ENCODE results near the gene ATP5PO.
"Not testable (repeated sequence)": the region's sequence is repeated elsewhere in the genome, so short reads cannot be mapped to it uniquely, and the experiment has no call there.

The ATP5PO gene

DNA sequence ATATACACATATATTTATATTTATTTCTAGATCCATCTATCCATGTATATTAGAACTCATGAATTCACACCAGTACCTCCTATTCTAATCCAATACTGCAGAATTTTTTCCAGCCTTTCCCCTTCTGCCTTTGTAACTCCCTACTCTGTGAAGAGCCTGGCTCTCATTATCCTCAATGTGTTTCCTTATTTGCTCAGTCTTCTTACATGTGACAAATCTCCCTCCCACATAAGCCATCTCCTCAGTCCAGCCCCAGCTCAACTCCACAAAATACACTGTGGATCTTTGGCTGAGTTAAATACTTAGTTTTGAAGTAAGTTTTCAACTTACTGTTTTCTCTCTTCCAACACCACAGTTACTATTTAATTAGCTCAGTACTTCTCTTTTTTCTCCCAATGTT is 45.7 kb downstream of the ATP5PO start:
- no peak for DNase-seq (ENCODE audit: low read depth, low spot score)

GRCh38 chr21:33867868-33868267 is 47.7 kb downstream of the ATP5PO start:
- DNase-seq (ENCODE audit: low read depth, low spot score): not testable (repeated sequence)

GRCh38 chr21:33866826-33867225 is 48.8 kb downstream of the ATP5PO start:
- DNase-seq (ENCODE audit: low read depth, low spot score): no peak

DNA sequence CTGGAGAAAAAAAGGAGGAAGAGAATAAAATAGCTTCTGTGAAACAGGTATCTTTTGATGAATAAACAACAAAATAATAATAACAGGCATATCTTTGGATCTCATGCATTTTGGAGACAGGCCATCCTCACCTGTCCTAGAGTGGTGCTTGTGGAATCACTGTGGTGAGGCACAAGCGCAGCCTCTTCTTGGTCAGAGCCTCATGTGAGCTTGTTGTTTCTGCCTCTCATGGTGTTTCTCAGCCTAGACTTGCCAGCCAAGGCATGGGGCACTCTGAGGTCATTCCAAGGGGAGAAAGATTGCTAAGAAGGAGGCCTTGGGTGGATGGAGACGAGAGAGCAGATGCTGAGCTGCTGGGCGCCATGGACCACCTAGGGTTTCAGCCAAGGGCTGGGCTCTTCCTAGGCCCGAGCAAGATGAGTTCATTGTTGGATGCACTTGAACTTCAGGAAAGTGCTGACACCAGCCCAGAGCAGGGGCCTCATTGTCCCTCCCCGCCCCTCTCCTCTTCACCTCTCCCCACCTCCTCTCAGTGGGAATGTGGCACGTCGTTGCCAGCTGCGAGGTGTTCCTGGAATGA is 49.5 kb downstream of the ATP5PO start:
- DNase-seq (ENCODE audit: low read depth, low spot score): no peak

DNA sequence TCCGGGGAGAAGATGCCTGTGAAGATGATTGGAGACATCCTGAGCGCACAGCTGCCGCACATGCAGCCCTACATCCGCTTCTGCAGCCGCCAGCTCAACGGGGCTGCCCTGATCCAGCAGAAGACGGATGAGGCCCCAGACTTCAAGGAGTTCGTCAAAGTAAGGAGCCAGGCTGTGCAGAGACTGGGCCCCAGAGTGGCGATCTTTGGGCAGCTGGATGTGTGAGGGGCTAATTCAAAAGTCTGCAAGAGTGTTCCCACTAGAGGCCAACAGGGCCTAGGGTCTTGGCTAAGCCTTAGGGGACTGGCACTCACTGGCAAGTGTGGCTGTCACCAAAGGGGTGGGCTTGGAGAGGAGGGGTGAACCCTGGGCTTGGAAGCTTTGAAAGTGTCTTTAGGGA is 50.4 kb downstream of the ATP5PO start:
- DNase-seq (ENCODE audit: low read depth, low spot score): no peak

- no peak for DNase-seq (ENCODE audit: low read depth, low spot score)
Measured at GRCh38 chr21:33864150-33864549, 51.5 kb downstream of the ATP5PO start.

DNA sequence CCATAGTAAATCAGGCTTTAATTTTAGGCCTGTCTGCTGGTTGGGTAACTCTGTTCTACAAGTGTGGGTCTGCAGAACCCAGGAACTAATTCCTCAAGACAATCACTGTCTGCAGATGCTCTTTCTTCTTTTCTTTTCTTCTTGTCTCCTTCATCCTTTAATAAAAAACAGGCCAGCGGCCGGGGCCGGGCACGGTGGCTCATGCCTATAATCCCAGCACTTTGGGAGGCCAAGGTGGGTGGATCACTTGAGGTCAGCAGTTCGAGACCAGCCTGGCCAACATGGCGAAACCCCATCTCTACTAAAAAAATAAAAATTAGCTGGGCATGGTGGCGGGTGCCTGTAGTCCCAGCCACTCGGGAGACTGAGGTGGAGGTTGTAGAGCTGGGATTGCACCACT is 52.4 kb downstream of the ATP5PO start:
- DNase-seq (ENCODE audit: low read depth, low spot score): not testable (repeated sequence)

DNA sequence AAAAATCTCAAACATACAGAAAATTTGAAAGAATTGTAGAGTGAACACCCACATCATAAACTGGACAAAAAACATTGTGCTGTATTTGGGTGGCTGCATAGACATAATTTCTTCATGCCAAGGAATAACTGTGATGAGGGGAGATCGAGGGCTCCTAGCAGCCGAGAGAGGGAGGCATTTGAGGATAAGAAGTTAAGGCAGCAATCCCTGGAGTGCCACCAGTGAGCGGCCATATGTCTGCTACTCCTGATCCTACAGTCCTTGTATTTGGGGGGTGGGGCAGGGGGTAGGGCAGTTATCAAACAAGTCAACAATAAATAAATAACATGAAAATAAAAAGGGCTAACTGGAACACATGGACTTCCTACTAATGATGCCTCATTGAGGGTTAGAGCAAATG is 54.5 kb downstream of the ATP5PO start:
- no peak for DNase-seq (ENCODE audit: low read depth, low spot score)

DNA sequence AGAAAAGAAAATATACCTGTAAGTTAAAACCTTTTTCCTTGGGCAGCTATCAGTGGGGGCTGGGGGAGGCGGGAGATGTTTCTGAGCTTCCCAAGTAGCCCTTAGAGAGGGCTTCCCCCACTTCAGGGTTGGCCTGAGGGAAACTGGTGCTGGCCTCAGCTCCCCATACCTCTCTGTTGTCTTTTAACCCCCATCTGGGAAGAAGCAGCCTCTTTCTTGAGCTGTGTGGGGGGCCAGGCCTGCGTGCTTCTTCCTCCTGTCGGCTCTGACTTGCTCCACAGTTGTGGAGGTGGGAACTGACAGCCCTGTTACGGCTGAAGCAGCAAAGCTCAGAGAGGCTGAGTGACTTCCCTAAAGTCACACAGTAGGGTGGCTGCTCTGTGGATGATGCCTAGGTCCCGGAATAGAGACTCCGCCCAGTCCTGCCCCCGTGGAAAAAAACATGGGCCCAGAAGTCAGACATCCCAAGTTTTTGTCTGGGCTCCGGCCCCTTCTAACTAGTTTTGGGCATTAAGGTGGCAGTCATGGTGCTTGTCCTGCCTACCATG is 55.2 kb downstream of the ATP5PO start:
- DNase-seq (ENCODE audit: low read depth, low spot score): no peak

- DNase-seq (ENCODE audit: low read depth, low spot score): no peak
Measured at GRCh38 chr21:33859373-33860102, 56.1 kb downstream of the ATP5PO start.

DNA sequence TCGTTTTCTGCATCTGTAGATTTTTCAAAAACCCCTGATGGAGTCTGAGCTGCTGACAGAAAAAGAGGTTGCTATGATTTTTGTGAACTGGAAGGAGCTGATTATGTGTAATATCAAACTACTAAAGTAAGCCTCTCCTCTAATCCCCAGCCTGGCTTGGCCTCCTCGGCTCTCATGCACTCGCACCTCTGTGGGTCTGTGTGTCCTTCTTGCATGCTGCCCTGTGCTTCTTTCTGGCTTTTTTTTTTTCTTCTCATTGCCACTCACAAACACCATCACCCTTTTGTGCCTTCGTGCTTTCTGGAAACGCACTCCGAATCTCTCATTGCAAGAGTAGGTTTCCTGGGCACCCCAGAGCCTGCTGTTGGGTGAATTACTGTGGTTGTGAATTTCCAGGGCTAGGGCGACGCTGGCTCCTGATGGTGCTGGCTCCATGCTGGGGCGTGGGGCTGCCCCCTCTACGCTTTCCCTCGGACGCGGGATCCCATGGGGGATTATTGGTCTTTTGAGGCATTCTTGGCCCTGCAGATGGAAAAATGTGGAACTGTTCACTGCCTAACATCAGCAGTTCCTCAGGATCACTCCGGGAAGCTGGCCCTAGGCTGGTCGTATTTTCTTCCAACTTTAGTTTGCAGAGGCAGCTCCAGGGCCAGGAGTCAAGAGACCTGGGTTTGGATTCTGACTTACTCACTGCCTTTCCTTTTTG is 56.8 kb downstream of the ATP5PO start:
- no peak for DNase-seq (ENCODE audit: low read depth, low spot score)

DNA sequence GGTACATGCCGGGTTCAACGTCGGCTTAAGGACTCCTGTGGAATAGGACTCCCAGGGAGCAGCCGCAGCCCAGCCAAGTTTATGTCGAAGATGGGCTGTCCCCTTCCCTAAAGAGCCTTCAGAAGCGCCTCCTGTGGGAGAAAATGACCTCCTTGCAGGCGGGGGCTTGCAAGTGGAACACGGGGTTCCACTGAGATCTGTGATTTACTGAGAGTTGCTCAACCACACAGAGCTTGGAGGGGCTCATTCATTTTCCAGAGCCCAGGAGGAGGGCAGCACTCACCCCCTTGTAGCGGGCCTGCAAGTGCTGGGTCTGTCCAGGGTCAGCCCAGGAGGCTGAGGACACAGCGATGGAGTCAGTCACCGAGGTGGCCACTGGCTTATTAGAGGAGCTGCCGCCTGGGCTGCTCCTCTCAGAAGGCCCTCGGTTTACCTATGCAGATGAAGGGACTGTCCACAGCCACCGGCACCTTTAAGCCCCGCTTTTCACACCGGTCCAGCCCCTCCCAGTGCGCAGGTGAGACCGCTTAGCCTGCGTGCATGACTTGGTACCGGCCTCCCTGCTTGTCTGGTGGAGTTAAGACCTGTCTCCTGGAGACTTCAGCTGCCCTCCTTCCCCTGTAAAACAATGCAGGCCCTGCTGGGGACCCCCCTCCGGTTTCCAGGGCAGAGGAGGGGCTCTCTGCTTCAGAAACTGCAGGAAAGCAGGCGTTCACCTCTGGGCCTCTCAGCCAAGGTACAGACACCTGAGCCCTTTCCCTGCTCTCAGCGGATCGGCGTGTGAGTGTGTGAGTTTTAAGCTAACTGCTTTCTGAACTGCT is 57.5 kb downstream of the ATP5PO start:
- DNase-seq (ENCODE audit: low read depth, low spot score): no peak

- DNase-seq (ENCODE audit: low read depth, low spot score): no peak
Measured at GRCh38 chr21:33856893-33857527, 58.6 kb downstream of the ATP5PO start.

DNA sequence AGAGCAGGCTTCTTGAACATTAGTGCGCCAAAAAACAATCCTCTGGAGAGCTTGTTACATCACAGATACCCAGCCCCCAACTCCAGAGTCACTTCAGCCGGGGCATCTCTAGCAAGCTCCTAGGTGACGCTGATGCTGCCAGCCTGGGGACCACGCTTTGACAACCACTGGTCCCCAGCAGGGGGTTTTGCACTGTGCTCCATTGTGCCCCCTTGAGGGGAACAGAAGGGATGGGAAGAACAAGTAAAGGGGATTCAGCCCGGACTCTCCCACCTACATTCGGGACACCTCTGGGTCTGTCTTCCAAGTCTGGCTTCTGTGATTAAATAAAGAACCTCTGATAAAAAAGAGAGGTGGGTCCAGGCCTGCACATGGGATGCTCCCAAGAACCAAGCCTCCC is 60.4 kb downstream of the ATP5PO start:
- no peak for DNase-seq (ENCODE audit: low read depth, low spot score)

DNA sequence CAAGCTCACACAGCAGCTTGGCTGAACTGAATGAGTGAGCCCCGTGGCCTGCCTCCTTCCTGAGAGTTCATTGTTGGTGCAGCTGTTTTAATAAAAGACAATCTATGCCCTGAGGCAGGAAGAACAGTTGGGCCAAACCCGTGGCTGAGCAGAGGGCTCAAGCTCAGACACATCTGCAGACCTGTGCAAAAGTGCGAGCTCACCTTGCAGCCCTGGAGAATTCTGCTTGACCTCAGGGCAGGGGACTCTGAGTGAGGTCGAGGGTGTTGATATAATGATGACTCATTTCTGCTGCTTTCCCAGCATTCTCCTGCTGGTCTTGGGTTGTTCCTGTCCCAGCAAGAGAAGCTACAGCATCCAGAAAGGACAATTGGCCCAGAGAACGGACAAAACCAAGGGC is 61.0 kb downstream of the ATP5PO start:
- no peak for DNase-seq (ENCODE audit: low read depth, low spot score)
